K562 (cell line): Measurements from ENCODE around the gene CD74. TPM values are rescaled to one million over a fixed set of nuclear protein-coding genes. Genes with fewer than 3 reads are reported as not detected.

Experiments
- ATAC-seq: fragments of 200-7000 bp; cut with Tn5 transposase; 3 replicates; pipeline ENCODE4 v1.9.1; 2020; ENCODE audit warnings: moderate library complexity
- BruUV-seq: library from RNA; stranded (reverse); fragments of 400-500 nt; replicated peaks from 2 replicates; lab custom pipeline; 2021; lab: Mats Ljungman, UMichigan
- CTCF ChIA-PET: fragments of 300-600 bp; formaldehyde crosslinking; extraction: SDS; loops from one replicate; lab custom pipeline; 2021; ENCODE audit warnings: low intra/inter-chr PET ratio; lab: Yijun Ruan, JAX
- POLR2A ChIA-PET: fragments of 300-600, 350-650 bp; sonication (Branson Sonifier 250); formaldehyde crosslinking; extraction: SDS; loops from one replicate; lab custom pipeline; 2021; ENCODE audit warnings: antibody characterized with exemption, inconsistent platforms; lab: Yijun Ruan, JAX
- DNase-seq, 4 experiments: peaks; one replicate each; pipeline versions ENCODE4 v3.0.0 to v3.0.0-alpha.2; 2011 to 2018; ENCODE audit warnings: low spot score in 3 of 4, mixed read lengths in 3 of 4; ENCODE audit errors: extremely low read depth in 1 of 4
- FAIRE-seq: peaks from 2 replicates; lab custom pipeline; 2011; peaks lifted over from hg19 to GRCh38; lab: Jason Lieb, UNC
- H2AFZ ChIP-seq: 2 replicates; pipeline ENCODE4 v1.6.0; 2011; ENCODE audit warnings: low read depth, low read length, control low read depth, inconsistent platforms
- H3K27ac ChIP-seq: fragments of 200-600 bp; 3 replicates; pipeline ENCODE4 v1.8.0; 2011; ENCODE audit warnings: low read depth, mild to moderate bottlenecking, control low read depth, inconsistent platforms, low read length, moderate library complexity, mixed read lengths; ENCODE audit errors: extremely low read depth
- H3K27me3 ChIP-seq, 2 experiments: fragments of 300-600 bp in 1 of 2; 2 replicates in 1 of 2; 3 replicates in 1 of 2; pipeline versions ENCODE4 v1.6.0 to v1.8.0; 2011; ENCODE audit warnings: inconsistent platforms in 2 of 2, low read length in 2 of 2, mild to moderate bottlenecking in 1 of 2, mixed read lengths in 1 of 2, moderate library complexity in 1 of 2; ENCODE audit not compliant: control insufficient read depth in 2 of 2, insufficient read depth in 2 of 2
- H3K36me3 ChIP-seq: fragments of 300-600 bp; 3 replicates; pipeline ENCODE4 v1.8.0; 2011; ENCODE audit warnings: mild to moderate bottlenecking, low read length, inconsistent platforms; ENCODE audit not compliant: control insufficient read depth, insufficient read depth
- H3K4me1 ChIP-seq, 2 experiments: fragments of 200-600 bp in 1 of 2; replicated peaks in 1 of 2; 2 replicates in 1 of 2; 3 replicates in 1 of 2; pipeline versions ENCODE4 v1.5.1 to v1.8.0; 2011; ENCODE audit warnings: inconsistent platforms in 2 of 2, low read length in 2 of 2, mild to moderate bottlenecking in 1 of 2, mixed read lengths in 1 of 2, moderate library complexity in 1 of 2; ENCODE audit not compliant: control insufficient read depth in 2 of 2, insufficient read depth in 2 of 2
- H3K4me2 ChIP-seq: 2 replicates; pipeline ENCODE4 v1.6.1; 2011; ENCODE audit warnings: low read length, control low read depth, inconsistent platforms, mixed read lengths; ENCODE audit not compliant: insufficient read depth
- H3K4me3 ChIP-seq: fragments of 200-600 bp; sonication (generic), shearing (Covaris generic); 2 replicates; pipeline ENCODE4 v1.5.1; 2016; ENCODE audit warnings: control low read depth, inconsistent platforms
- H3K79me2 ChIP-seq: fragments of 200-600 bp; 3 replicates; pipeline ENCODE4 v1.8.0; 2011; ENCODE audit warnings: low read length, inconsistent platforms; ENCODE audit not compliant: control insufficient read depth, insufficient read depth
- H3K9ac ChIP-seq, 2 experiments: 2 replicates each; pipeline versions ENCODE4 v1.6.0 to v1.6.1; 2011; ENCODE audit warnings: low read depth in 2 of 2, low read length in 2 of 2, control low read depth in 1 of 2, inconsistent platforms in 1 of 2, mild to moderate bottlenecking in 1 of 2, mixed read lengths in 1 of 2; ENCODE audit not compliant: insufficient read depth in 1 of 2
- H3K9me1 ChIP-seq: one replicate; pipeline ENCODE4 v1.6.0; 2011; ENCODE audit warnings: inconsistent platforms, mild to moderate bottlenecking, low read length, moderate library complexity; ENCODE audit not compliant: control insufficient read depth, insufficient read depth
- H3K9me3 ChIP-seq: replicated peaks from 2 replicates; pipeline ENCODE4 v1.5.1; 2011; ENCODE audit warnings: low read depth, low read length, inconsistent platforms; ENCODE audit not compliant: control insufficient read depth, insufficient read depth
- H4K20me1 ChIP-seq: replicated peaks from 2 replicates; pipeline ENCODE4 v1.6.1; 2011; ENCODE audit warnings: low read length, inconsistent platforms, mixed read lengths; ENCODE audit not compliant: control insufficient read depth, insufficient read depth
- KDM2B ChIP-seq: fragments of 250-450 bp; sonication (Bioruptor Pico); IDR thresholded peaks from 2 replicates; pipeline ENCODE4 v1.8.0; 2021; ENCODE audit warnings: mild to moderate bottlenecking, moderate library complexity
- KDM5B ChIP-seq: fragments of 200-600 bp; sonication (generic); IDR thresholded peaks from 2 replicates; pipeline ENCODE4 v1.6.1; 2012; ENCODE audit warnings: low read depth, mild to moderate bottlenecking, moderate library complexity, low read length, control low read depth, inconsistent platforms; ENCODE audit not compliant: insufficient replicate concordance
- PHB ChIP-seq: fragments of 250-450 bp; sonication (Bioruptor Pico); IDR thresholded peaks from 2 replicates; pipeline ENCODE4 v1.5.0; 2021
- POLR2A ChIP-seq: fragments of 450-650 bp; conservative IDR thresholded peaks from 2 replicates; pipeline ENCODE4 v1.6.1; 2016
- SUPT5H ChIP-seq: fragments of 450-650 bp; IDR thresholded peaks from 2 replicates; pipeline ENCODE4 v1.6.1; 2016
- TAF7 ChIP-seq: fragments of 450-650 bp; IDR thresholded peaks from 2 replicates; pipeline ENCODE4 v1.6.1; 2016; ENCODE audit warnings: missing genetic modification characterization, missing compliant biosample characterization
- ZNF146 ChIP-seq: IDR thresholded peaks from one replicate; pipeline ENCODE4 v1.6.1; 2018; ENCODE audit warnings: missing compliant biosample characterization; ENCODE audit not compliant: unreplicated experiment
- ZNF224 ChIP-seq: sonication (generic); formaldehyde crosslinking; IDR thresholded peaks from 2 replicates; pipeline ENCODE4 v1.8.0; 2022; ENCODE audit warnings: mild to moderate bottlenecking, missing genetic modification reagents
- ZNF24 ChIP-seq: fragments of 450-650 bp; IDR thresholded peaks from 2 replicates; pipeline ENCODE4 v1.6.1; 2016
- ZNF584 ChIP-seq: fragments of 200-800 bp; sonication (Bioruptor generic); IDR thresholded peaks from 2 replicates; pipeline ENCODE4 v1.6.1; 2016; ENCODE audit warnings: low read depth, mild to moderate bottlenecking, missing genetic modification characterization, missing compliant biosample characterization
- WGBS: fragments of 100-300 bp; shearing (Covaris generic); methylation state at CpG from one replicate; pipeline ENCODE4 v1.1.6; 2016; ENCODE audit warnings: low coverage, mixed read lengths; ENCODE audit not compliant: insufficient coverage; ENCODE audit errors: missing lambda C conversion rate; 5-methylcytosine and 5-hydroxymethylcytosine counted together
- in situ Hi-C: fragments of 300-500 bp; cut with MboI; formaldehyde crosslinking; loops from 4 replicates; pipeline ENCODE4 v1.15.0; 2018; ENCODE audit warnings: inconsistent platforms, mixed read lengths
- intact Hi-C: fragments of 100-400 bp; cut with micrococcal nuclease; formaldehyde crosslinking; loops from 2 replicates; pipeline ENCODE4 v1.14.2; 2022
- polyA plus RNA-seq, 8 experiments: library from polyadenylated mRNA; depleted of rRNA in 4 of 8; stranded (reverse) in 5 of 8; unstranded in 3 of 8; fragments of >200 nt; fragmentation: Nextera tagmentation in 2 of 8; fragmentation: Illumina TruSeq in 1 of 8; extraction: Ambion mirVana in 2 of 8; extraction: Trizol in 1 of 8; gene quantifications; 2 replicates each; pipeline versions ENCODE4 v1.2.1 to v1.2.3, GENCODE V29; 2011 to 2014; ENCODE audit warnings: inconsistent platforms in 1 of 8, missing spikeins in 1 of 8
- total RNA-seq, 7 experiments: library from RNA; depleted of rRNA in 6 of 7; stranded (reverse); fragments of >200 nt in 6 of 7; fragmentation: Illumina TruSeq in 2 of 7; extraction: Trizol in 2 of 7; gene quantifications; 2 replicates each; pipeline versions ENCODE4 v1.2.1 to v1.2.3, GENCODE V29; 2011 to 2021; ENCODE audit warnings: low replicate concordance in 1 of 7
- TF ChIP-seq, protein P1 (sequence below): sonication (generic); formaldehyde crosslinking; IDR thresholded peaks from 2 replicates; pipeline ENCODE4 v1.8.0; 2022; ENCODE audit warnings: mild to moderate bottlenecking, missing genetic modification reagents
- TF ChIP-seq, protein P2 (sequence below): sonication (generic); formaldehyde crosslinking; IDR thresholded peaks from 2 replicates; pipeline ENCODE4 v1.8.1; 2022; ENCODE audit warnings: missing genetic modification reagents
- TF ChIP-seq, protein P3 (sequence below): fragments of 250-450 bp; sonication (Bioruptor Pico); IDR thresholded peaks from 2 replicates; pipeline ENCODE4 v1.8.0; 2022; ENCODE audit warnings: moderate library complexity, mild to moderate bottlenecking, inconsistent platforms
- TF ChIP-seq, protein P4 (sequence below), 3 experiments: fragments of 200-800 bp in 1 of 3; sonication (Bioruptor generic) in 1 of 3; sonication (generic) in 1 of 3; formaldehyde crosslinking in 1 of 3; IDR thresholded peaks; 2 replicates each; pipeline versions ENCODE4 v1.6.1 to v1.8.0; 2016 to 2022; ENCODE audit warnings: mild to moderate bottlenecking in 2 of 3, missing compliant biosample characterization in 2 of 3, missing genetic modification characterization in 2 of 3, missing genetic modification reagents in 1 of 3
- TF ChIP-seq, protein P5 (sequence below): fragments of 450-650 bp; IDR thresholded peaks from one replicate; pipeline ENCODE4 v1.6.1; 2018; ENCODE audit warnings: mild to moderate bottlenecking, moderate library complexity; ENCODE audit not compliant: partially characterized antibody

The CD74 gene
- total and polyA plus RNA-seq, 9 of the 15 experiments (the other 6 are each of a cell fraction or from before 2014, with no cell fraction given) = 0.07 to 4.8 (median 0.32) TPM

DNA sequence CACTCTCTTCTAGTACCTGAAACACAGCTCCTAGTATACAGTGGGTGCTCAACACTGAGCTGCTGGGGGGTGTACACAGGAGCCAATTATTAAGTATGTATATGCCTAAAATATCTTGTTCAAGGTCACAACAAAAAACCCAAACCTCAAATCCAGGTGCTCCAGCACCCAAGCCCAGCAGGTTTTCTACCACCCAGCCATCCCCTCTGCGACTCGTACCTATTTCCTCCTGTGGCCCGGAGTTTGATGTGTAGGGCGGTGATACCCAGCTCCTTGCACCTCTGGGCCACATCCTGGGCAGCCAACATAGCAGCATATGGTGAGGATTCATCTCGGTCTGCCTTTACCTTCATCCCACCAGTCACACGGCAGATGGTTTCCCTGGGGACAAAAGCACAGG lies 33.9 kb upstream of the CD74 start (continued):
- TF ChIP-seq, protein P1, sequence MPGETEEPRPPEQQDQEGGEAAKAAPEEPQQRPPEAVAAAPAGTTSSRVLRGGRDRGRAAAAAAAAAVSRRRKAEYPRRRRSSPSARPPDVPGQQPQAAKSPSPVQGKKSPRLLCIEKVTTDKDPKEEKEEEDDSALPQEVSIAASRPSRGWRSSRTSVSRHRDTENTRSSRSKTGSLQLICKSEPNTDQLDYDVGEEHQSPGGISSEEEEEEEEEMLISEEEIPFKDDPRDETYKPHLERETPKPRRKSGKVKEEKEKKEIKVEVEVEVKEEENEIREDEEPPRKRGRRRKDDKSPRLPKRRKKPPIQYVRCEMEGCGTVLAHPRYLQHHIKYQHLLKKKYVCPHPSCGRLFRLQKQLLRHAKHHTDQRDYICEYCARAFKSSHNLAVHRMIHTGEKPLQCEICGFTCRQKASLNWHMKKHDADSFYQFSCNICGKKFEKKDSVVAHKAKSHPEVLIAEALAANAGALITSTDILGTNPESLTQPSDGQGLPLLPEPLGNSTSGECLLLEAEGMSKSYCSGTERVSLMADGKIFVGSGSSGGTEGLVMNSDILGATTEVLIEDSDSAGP (CRISPR knock-in tag) = 0 out of 2 replicates have a peak, but pooled peaks have one; percentile 39
- TF ChIP-seq KDM2B (CRISPR knock-in tag) = no peak
- no peak for TF ChIP-seq TAF7 (tag)
- TF ChIP-seq ZNF584 = no peak
- TF ChIP-seq, protein P2, sequence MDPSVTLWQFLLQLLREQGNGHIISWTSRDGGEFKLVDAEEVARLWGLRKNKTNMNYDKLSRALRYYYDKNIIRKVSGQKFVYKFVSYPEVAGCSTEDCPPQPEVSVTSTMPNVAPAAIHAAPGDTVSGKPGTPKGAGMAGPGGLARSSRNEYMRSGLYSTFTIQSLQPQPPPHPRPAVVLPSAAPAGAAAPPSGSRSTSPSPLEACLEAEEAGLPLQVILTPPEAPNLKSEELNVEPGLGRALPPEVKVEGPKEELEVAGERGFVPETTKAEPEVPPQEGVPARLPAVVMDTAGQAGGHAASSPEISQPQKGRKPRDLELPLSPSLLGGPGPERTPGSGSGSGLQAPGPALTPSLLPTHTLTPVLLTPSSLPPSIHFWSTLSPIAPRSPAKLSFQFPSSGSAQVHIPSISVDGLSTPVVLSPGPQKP (CRISPR knock-in tag) = no peak
- TF ChIP-seq PHB (CRISPR knock-in tag) = no peak
- no peak for TF ChIP-seq ZNF24

DNA sequence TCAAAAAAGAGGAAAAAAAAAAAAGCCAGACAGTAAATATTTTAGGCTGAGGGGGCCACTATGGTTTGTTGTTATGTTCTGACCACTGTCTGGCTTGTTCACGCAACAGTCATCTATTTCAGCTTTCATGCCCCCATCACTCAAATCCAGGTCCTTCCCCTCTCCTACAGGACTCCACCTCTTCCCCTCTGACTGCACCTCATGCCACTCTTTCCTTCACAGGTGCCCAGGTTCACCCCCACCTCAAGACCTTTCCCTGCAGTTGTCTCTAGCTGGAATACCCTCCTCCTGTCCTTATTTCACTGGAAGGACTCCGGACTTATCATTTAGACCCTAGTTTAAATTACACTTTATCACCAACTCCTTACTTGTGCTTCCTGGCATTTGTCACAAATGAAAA lies 33.4 kb upstream of the CD74 start:
- H2AFZ ChIP-seq = no peak overlapping the region
- peaks cover 65% of the 10 kb centered on the region for H3K36me3 ChIP-seq
- in situ Hi-C loops (no loop called here), intact Hi-C loops (no loop called here)
- no peaks in the 10 kb centered on the region for H3K9me1 ChIP-seq
- no peak overlapping the region for H3K27ac ChIP-seq
- 0 out of 2 replicates have a peak overlapping the region, but pooled peaks have one; percentile 33 for H3K4me2 ChIP-seq
- peaks cover 11 to 18% of the 10 kb centered on the region in 2 experiments; a peak in 4 of 5 replicates for H3K4me1 ChIP-seq
- H3K79me2 ChIP-seq = peaks cover 40% of the 10 kb centered on the region
- no peak overlapping the region for H3K9ac ChIP-seq
- no TSS peak for BruUV-seq
- H3K4me3 ChIP-seq = no peak overlapping the region
- POLR2A ChIA-PET = interaction anchor here (0.6 to 3.7 kb wide), 5 partner anchors 10 to 401 kb away, joined by 3 to 17 read pairs (median 3); no protein-coding TSS in a partner anchor
- H4K20me1 ChIP-seq = peaks cover 38% of the 10 kb centered on the region
- H3K27me3 ChIP-seq = no peaks in the 10 kb centered on the region
- no peaks in the 10 kb centered on the region for H3K9me3 ChIP-seq
- no peak for FAIRE-seq
- TF ChIP-seq POLR2A (peak; percentile 52; the same call in 1 of the 2 replicates), ZNF224 (CRISPR knock-in tag) (no peak), ZNF146 (CRISPR knock-in tag) (no peak), KDM5B (no peak), SUPT5H (peak; percentile 64)
- TF ChIP-seq, protein P3, sequence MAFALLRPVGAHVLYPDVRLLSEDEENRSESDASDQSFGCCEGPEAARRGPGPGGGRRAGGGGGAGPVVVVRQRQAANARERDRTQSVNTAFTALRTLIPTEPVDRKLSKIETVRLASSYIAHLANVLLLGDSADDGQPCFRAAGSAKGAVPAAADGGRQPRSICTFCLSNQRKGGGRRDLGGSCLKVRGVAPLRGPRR (CRISPR knock-in tag) = no peak
- TF ChIP-seq, protein P4, sequence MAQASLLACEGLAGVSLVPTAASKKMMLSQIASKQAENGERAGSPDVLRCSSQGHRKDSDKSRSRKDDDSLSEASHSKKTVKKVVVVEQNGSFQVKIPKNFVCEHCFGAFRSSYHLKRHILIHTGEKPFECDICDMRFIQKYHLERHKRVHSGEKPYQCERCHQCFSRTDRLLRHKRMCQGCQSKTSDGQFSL (CRISPR knock-in tag; IDR thresholded peaks at IDR 0.05) = peak; percentile 38; the same call in 1 of the 2 replicates
- TF ChIP-seq, protein P4 (tag; IDR thresholded peaks at IDR 0.05) = no peak
- TF ChIP-seq, protein P5, sequence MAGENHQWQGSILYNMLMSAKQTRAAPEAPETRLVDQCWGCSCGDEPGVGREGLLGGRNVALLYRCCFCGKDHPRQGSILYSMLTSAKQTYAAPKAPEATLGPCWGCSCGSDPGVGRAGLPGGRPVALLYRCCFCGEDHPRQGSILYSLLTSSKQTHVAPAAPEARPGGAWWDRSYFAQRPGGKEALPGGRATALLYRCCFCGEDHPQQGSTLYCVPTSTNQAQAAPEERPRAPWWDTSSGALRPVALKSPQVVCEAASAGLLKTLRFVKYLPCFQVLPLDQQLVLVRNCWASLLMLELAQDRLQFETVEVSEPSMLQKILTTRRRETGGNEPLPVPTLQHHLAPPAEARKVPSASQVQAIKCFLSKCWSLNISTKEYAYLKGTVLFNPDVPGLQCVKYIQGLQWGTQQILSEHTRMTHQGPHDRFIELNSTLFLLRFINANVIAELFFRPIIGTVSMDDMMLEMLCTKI = no peak
- CTCF ChIA-PET = no interaction called here
- 86% methylated on average over 2 of the region's 2 CpGs for WGBS
- DNase-seq = no peak
- ATAC-seq = no peak
